Measurements from ENCODE around the gene GFAP. TPM values are rescaled to one million over a fixed set of nuclear protein-coding genes. Genes with fewer than 3 reads are reported as not detected.

The GFAP gene
- polyA plus RNA-seq, 3 donors, result 0.03 to 0.33 (median 0.18) TPM

DNA sequence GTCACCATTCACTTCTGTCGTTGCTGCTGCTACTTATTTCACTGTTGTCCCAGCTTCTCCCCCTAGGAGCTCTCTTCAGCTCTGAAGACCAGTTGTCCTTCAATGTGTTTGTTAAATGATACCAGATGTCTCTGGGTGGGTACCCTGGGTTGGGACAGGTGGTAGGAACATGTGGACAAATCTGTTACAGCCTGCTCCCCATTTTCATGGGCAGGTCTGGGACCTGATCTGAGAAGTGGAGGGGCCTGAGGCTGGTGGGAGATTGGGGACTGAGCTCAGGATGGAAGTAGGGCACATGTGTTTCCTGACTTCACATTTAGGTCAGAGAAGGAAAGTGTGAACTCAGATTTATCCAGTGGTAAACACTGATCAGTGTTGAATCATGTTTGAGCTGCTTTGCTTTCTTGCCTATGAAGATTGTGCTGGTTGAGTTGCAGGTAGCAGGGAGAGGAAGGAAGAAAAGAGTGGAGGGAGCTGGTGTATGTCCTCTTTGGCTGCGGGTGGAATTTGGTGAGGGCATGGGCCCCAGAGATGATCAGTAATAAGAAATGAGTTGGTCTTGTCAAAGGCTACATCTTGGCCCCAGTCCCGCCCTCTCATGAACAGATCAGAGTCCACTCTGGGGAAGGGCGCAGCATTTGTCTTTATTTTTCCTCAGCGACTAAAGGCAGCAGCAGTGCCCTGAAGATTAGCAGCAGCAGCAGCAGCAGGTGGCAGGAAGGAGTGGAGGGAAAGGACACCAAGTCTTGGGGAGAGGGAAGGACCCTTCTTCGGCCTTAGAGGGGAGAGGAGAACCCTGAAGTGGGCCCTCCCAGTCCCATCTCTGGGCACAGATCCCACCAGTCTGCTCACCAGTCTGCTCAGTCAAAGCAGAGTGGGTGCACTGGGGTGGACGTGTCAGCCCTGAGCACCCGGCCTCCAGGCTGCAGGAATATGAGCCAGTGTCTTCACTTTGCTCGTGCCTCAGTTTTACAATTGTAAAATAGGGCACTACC, 10.0 kb downstream of the GFAP start:
- peak overlapping the region in 5 of 7 donors; percentile 7 to 75 (median 40) for H3K27ac Mint-ChIP-seq
- 81% methylated on average over 8 of the region's 9 CpGs for WGBS (ENCODE audit: insufficient coverage)
- H2AFZ ChIP-seq (ENCODE audit: insufficient read depth, low read depth, low read length, poor library complexity, severe bottlenecking), result no peak overlapping the region
- intact Hi-C loops (cut with micrococcal nuclease), result no loop called here
- no peaks in the 10 kb centered on the region for H3K36me3 ChIP-seq (replicated peaks in 1 of 2; ENCODE audit: control insufficient read depth in 1 of 2, insufficient read depth in 2 of 2, low read length in 2 of 2)
- peaks cover 0 to 2% (median 0%) of the 10 kb centered on the region in 7 donors for H3K9me3 Mint-ChIP-seq
- peaks cover 0 to 4% (median 0%) of the 10 kb centered on the region in 3 donors for H3K27me3 Mint-ChIP-seq (ENCODE audit: low read depth in 3 of 3)
- peak overlapping the region in 1 of 2 donors; percentile 76 for H3K4me3 Mint-ChIP-seq
- no peaks in the 10 kb centered on the region for H3K27me3 ChIP-seq (ENCODE audit: control insufficient read depth in 2 of 2, insufficient read depth in 2 of 2, low read length in 2 of 2)
- peak overlapping the region; percentile 33 for H3K4me2 ChIP-seq (replicated peaks; ENCODE audit: extremely low read depth, low read length, poor library complexity, severe bottlenecking)
- H4K20me1 ChIP-seq (ENCODE audit: insufficient read depth, low read length), result no peaks in the 10 kb centered on the region
- no peak overlapping the region for H3K27ac ChIP-seq (ENCODE audit: low read depth in 1 of 2, low read length in 2 of 2)
- H3K9me3 ChIP-seq (replicated peaks in 1 of 2; ENCODE audit: control insufficient read depth in 1 of 2, insufficient read depth in 1 of 2, low read length in 2 of 2), result no peaks in the 10 kb centered on the region
- no peaks in the 10 kb centered on the region for H3K79me2 ChIP-seq (ENCODE audit: insufficient read depth, low read length)
- H3K4me1 Mint-ChIP-seq, result peaks cover 45% of the 10 kb centered on the region
- peaks cover 40 to 44% of the 10 kb centered on the region in 2 donors for H3K4me1 ChIP-seq (ENCODE audit: control insufficient read depth in 1 of 2, insufficient read depth in 2 of 2, low read length in 2 of 2)
- H3K4me3 ChIP-seq (replicated peaks in 1 of 3; ENCODE audit: low read depth in 2 of 3, low read length in 3 of 3), result peak overlapping the region in 1 of 3 experiments; percentile 25
- no peaks in the 10 kb centered on the region for H3K36me3 Mint-ChIP-seq
- no peak overlapping the region for H3K9ac ChIP-seq (ENCODE audit: insufficient read depth, low read length, poor library complexity, severe bottlenecking)
- DNase-seq, result no peak
- TF ChIP-seq, protein P1, sequence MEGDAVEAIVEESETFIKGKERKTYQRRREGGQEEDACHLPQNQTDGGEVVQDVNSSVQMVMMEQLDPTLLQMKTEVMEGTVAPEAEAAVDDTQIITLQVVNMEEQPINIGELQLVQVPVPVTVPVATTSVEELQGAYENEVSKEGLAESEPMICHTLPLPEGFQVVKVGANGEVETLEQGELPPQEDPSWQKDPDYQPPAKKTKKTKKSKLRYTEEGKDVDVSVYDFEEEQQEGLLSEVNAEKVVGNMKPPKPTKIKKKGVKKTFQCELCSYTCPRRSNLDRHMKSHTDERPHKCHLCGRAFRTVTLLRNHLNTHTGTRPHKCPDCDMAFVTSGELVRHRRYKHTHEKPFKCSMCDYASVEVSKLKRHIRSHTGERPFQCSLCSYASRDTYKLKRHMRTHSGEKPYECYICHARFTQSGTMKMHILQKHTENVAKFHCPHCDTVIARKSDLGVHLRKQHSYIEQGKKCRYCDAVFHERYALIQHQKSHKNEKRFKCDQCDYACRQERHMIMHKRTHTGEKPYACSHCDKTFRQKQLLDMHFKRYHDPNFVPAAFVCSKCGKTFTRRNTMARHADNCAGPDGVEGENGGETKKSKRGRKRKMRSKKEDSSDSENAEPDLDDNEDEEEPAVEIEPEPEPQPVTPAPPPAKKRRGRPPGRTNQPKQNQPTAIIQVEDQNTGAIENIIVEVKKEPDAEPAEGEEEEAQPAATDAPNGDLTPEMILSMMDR (IDR thresholded peaks at IDR 0.05), result no peak

DNA sequence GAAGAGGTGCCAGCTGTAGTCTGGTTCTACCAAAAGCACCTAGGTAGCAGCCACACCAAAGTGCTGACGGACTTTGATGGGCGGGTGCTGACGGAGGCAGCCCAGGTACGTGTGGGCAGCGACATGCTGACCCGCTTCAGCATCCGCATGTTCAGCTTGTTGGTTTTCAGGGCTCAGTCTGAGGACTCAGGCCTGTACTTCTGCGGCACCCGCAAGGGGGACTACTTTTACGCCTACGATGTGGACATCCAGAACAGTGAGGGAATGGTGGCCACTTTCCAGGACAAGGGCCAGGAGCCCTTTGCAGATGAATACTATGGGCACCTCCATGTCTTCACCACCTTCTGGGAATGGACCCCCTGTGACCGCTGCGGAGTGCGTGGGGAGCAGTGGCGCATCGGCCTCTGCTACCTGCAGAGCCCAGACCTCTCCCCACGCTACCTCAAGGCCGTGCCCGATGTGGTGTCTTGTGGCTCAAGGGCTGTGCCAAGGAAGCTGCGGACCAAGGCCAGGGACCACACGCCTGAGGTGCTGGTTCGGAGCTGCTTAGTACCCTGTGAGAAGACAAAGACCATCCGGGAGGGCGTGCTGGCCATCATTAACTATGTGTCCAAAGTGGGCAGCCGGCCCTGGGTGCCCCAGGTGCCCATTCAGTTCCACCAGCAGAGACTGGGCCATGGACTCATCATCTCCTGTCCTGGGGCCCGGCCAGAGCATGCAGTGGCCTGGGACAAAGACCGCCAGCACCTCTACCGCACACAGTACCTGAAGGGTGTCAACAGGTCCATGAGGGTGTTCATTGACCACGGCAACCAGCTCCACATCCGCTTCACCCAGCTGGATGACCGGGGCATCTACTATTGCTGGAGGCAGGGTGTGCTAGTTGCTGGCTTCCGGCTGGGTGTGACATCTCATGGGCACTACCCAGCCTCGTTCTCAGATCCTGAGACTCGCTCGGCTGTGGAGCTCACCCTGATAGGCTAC, 11.0 kb downstream of the GFAP start:
- H3K27me3 Mint-ChIP-seq (ENCODE audit: low read depth in 3 of 3), result peaks cover 0 to 1% (median 0%) of the 10 kb centered on the region in 3 donors
- H2AFZ ChIP-seq (ENCODE audit: insufficient read depth, low read depth, low read length, poor library complexity, severe bottlenecking), result no peak overlapping the region
- intact Hi-C loops (cut with micrococcal nuclease), result loop anchor here in 1 of 2 donors (5.0 kb wide), 1 partner anchor 43 kb away; the partner anchor contains the start of gene KIF18B

More for the DNA sequence above, 11.0 kb downstream of the GFAP start:
- Mint-ChIP-seq H3K9me3 (peaks cover 0 to 2% (median 0%) of the 10 kb centered on the region in 7 donors), H3K36me3 (no peaks in the 10 kb centered on the region), H3K4me1 (peaks cover 53% of the 10 kb centered on the region), H3K27ac (no peak overlapping the region), H3K4me3 (no peak overlapping the region)
- TF ChIP-seq, protein P1 (IDR thresholded peaks at IDR 0.05), result no peak
- Histone ChIP-seq H3K79me2 (ENCODE audit: insufficient read depth, low read length) (no peaks in the 10 kb centered on the region), H3K4me3 (replicated peaks in 1 of 3; ENCODE audit: low read depth in 2 of 3, low read length in 3 of 3) (no peak overlapping the region), H3K27me3 (ENCODE audit: control insufficient read depth in 2 of 2, insufficient read depth in 2 of 2, low read length in 2 of 2) (no peaks in the 10 kb centered on the region), H3K36me3 (replicated peaks in 1 of 2; ENCODE audit: control insufficient read depth in 1 of 2, insufficient read depth in 2 of 2, low read length in 2 of 2) (no peaks in the 10 kb centered on the region), H3K9me3 (replicated peaks in 1 of 2; ENCODE audit: control insufficient read depth in 1 of 2, insufficient read depth in 1 of 2, low read length in 2 of 2) (no peaks in the 10 kb centered on the region), H4K20me1 (ENCODE audit: insufficient read depth, low read length) (no peaks in the 10 kb centered on the region), H3K9ac (ENCODE audit: insufficient read depth, low read length, poor library complexity, severe bottlenecking) (no peak overlapping the region), H3K27ac (ENCODE audit: low read depth in 1 of 2, low read length in 2 of 2) (no peak overlapping the region), H3K4me2 (replicated peaks; ENCODE audit: extremely low read depth, low read length, poor library complexity, severe bottlenecking) (no peak overlapping the region), H3K4me1 (ENCODE audit: control insufficient read depth in 1 of 2, insufficient read depth in 2 of 2, low read length in 2 of 2) (peaks cover 49 to 52% of the 10 kb centered on the region in 2 donors)
- 97% methylated on average over 35 of the region's 35 CpGs for WGBS (ENCODE audit: insufficient coverage)
- peak in 1 of 3 donors; percentile 2 for DNase-seq
